Measurements from ENCODE around the gene SERPINA3. TPM values are rescaled to one million over a fixed set of nuclear protein-coding genes. Genes with fewer than 3 reads are reported as not detected.

SERPINA3 gene
- 100 to 1,000 TPM in 3 of 4 donors, 10 to 100 TPM in 1; 71.8 to 284 (median 255) TPM for total RNA-seq

- 71% methylated on average over 4 of the region's 4 CpGs for WGBS
- no peak for DNase-seq (ENCODE audit: extremely low spot score)
- peak within 1 kb of the TSS; percentile 19 to 51 (median 36) for H3K4me3 ChIP-seq
Measured at GRCh38 chr14:94612174-94612573, at the start of gene SERPINA3. TSS of gene SERPINA3 (plus strand) at chr14:94612391. CDS start at chr14:94614442, 2,051 bp downstream.

GRCh38 chr14:94562941-94563883 is 49.0 kb upstream of the SERPINA3 start:
- no peaks in the 10 kb centered on the region for H3K36me3 ChIP-seq
- no peak for DNase-seq (ENCODE audit: extremely low spot score)
- peaks cover 0 to 6% (median 2%) of the 10 kb centered on the region in 4 donors for H3K9me3 ChIP-seq
- TF ChIP-seq EP300 (IDR thresholded peaks at IDR 0.05), result no peak
- peaks cover 0 to 6% (median 0%) of the 10 kb centered on the region in 4 donors for H3K27me3 ChIP-seq
- intact Hi-C loops (cut with DNase I), result no loop called here
- H3K4me1 ChIP-seq, result no peaks in the 10 kb centered on the region
- no peak overlapping the region for H3K27ac ChIP-seq (replicated peaks in 1 of 4)
- 91% methylated on average over 16 of the region's 16 CpGs for WGBS
- H3K4me3 ChIP-seq, result no peak overlapping the region

More at GRCh38 chr14:94612174-94612573, at the start of gene SERPINA3:
- H3K27ac ChIP-seq (replicated peaks in 1 of 4), result peak within 1 kb of the TSS; percentile 49 to 73 (median 59)
- no peaks in the 10 kb centered on the region for H3K36me3 ChIP-seq
- TF ChIP-seq POLR2AphosphoS5 (IDR thresholded peaks at IDR 0.05) (peak in 1 of 2 donors; percentile 69), POLR2A (IDR thresholded peaks at IDR 0.05; ENCODE audit: low read depth) (no peak)
- no peaks in the 10 kb centered on the region for H3K27me3 ChIP-seq
- H3K4me1 ChIP-seq, result peaks cover 3 to 43% (median 11%) of the 10 kb centered on the region in 4 donors
- intact Hi-C loops (cut with DNase I), result no loop called here
- H3K9me3 ChIP-seq, result peaks cover 0 to 9% (median 6%) of the 10 kb centered on the region in 4 donors

- Histone ChIP-seq H3K27ac (replicated peaks in 1 of 4) (no peak overlapping the region), H3K4me1 (no peaks in the 10 kb centered on the region), H3K36me3 (no peaks in the 10 kb centered on the region), H3K9me3 (peaks cover 0 to 6% (median 2%) of the 10 kb centered on the region in 4 donors), H3K4me3 (no peak overlapping the region), H3K27me3 (peaks cover 0 to 6% (median 0%) of the 10 kb centered on the region in 4 donors)
- no peak for DNase-seq (ENCODE audit: extremely low spot score)
- no peak for TF ChIP-seq POLR2A (IDR thresholded peaks at IDR 0.05; ENCODE audit: low read depth)
- TF ChIP-seq POLR2AphosphoS5 (IDR thresholded peaks at IDR 0.05), result no peak
- no peak for TF ChIP-seq EP300 (IDR thresholded peaks at IDR 0.05)
- TF ChIP-seq CTCF (IDR thresholded peaks at IDR 0.05), result no peak
- intact Hi-C loops (cut with DNase I), result no loop called here
Measured at GRCh38 chr14:94564381-94564780, 47.8 kb upstream of the SERPINA3 start.

GRCh38 chr14:94568186-94568585 is 44.0 kb upstream of the SERPINA3 start:
- H3K9me3 ChIP-seq, result peaks cover 0 to 6% (median 2%) of the 10 kb centered on the region in 4 donors
- no peak overlapping the region for H3K4me3 ChIP-seq
- H3K27ac ChIP-seq (replicated peaks in 1 of 4), result no peak overlapping the region
- no peaks in the 10 kb centered on the region for H3K36me3 ChIP-seq
- TF ChIP-seq POLR2A (IDR thresholded peaks at IDR 0.05; ENCODE audit: low read depth) (no peak), POLR2AphosphoS5 (IDR thresholded peaks at IDR 0.05) (no peak), CTCF (IDR thresholded peaks at IDR 0.05) (no peak), EP300 (IDR thresholded peaks at IDR 0.05) (no peak)
- no peaks in the 10 kb centered on the region for H3K27me3 ChIP-seq
- no peak for DNase-seq (ENCODE audit: extremely low spot score)
- intact Hi-C loops (cut with DNase I), result no loop called here
- 84% methylated on average over 9 of the region's 9 CpGs for WGBS
- peaks cover 0 to 19% (median 13%) of the 10 kb centered on the region in 4 donors for H3K4me1 ChIP-seq

GRCh38 chr14:94569381-94570001 is 42.7 kb upstream of the SERPINA3 start:
- H3K27me3 ChIP-seq, result no peaks in the 10 kb centered on the region
- peaks cover 0 to 6% (median 2%) of the 10 kb centered on the region in 4 donors for H3K9me3 ChIP-seq
- no peak overlapping the region for H3K27ac ChIP-seq (replicated peaks in 1 of 4)
- intact Hi-C loops (cut with DNase I), result no loop called here
- H3K4me1 ChIP-seq, result peaks cover 0 to 19% (median 13%) of the 10 kb centered on the region in 4 donors
- 89% methylated on average over 19 of the region's 20 CpGs for WGBS
- TF ChIP-seq CTCF (IDR thresholded peaks at IDR 0.05) (no peak), POLR2AphosphoS5 (IDR thresholded peaks at IDR 0.05) (no peak), POLR2A (IDR thresholded peaks at IDR 0.05; ENCODE audit: low read depth) (no peak), EP300 (IDR thresholded peaks at IDR 0.05) (no peak)
- no peaks in the 10 kb centered on the region for H3K36me3 ChIP-seq
- no peak overlapping the region for H3K4me3 ChIP-seq
- no peak for DNase-seq (ENCODE audit: extremely low spot score)
